ENCODE data around the gene RANBP3L.

DNA sequence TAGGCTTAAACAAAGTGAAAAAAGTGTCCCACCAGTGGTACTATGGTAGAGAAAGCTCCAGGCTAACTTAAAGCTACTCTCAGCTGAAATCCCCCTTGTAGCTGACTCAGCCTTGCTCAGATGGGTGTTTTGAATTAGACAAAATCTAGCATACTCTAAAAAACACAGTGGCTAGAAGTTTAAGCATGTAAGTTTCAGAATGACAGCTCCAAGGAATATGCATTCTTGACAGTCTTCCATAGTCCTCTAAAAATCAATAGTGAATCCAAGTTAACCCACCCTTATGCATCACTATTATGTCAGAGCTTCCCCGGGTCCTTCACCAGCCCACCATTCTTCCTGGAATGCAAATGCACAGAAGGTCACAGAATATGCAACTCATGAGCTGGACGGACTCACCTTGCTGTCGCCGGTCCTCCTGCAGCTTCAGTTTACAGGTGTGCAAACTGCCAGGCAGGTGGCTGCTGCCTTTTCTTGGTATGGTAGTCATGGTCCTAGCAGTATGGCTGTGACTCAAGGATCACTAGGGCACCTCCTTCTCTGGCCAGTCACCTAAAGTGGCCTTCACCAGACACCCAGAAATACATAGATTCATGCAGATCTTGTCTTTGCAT, 668 bp downstream of the RANBP3L start:
- TF ChIP-seq, protein P1, sequence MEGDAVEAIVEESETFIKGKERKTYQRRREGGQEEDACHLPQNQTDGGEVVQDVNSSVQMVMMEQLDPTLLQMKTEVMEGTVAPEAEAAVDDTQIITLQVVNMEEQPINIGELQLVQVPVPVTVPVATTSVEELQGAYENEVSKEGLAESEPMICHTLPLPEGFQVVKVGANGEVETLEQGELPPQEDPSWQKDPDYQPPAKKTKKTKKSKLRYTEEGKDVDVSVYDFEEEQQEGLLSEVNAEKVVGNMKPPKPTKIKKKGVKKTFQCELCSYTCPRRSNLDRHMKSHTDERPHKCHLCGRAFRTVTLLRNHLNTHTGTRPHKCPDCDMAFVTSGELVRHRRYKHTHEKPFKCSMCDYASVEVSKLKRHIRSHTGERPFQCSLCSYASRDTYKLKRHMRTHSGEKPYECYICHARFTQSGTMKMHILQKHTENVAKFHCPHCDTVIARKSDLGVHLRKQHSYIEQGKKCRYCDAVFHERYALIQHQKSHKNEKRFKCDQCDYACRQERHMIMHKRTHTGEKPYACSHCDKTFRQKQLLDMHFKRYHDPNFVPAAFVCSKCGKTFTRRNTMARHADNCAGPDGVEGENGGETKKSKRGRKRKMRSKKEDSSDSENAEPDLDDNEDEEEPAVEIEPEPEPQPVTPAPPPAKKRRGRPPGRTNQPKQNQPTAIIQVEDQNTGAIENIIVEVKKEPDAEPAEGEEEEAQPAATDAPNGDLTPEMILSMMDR (IDR thresholded peaks at IDR 0.05): no peak
- no peak for TF ChIP-seq EP300 (IDR thresholded peaks at IDR 0.05)
